LNCAP (cell line): ENCODE data around the gene PRKD2.

Experiments used
- TF ChIP-seq, protein P1 (sequence below): fragments of 450-650 bp; IDR thresholded peaks from 2 replicates; pipeline ENCODE4 v1.5.1; 2017; ENCODE audit warnings: mild to moderate bottlenecking

The PRKD2 gene

DNA sequence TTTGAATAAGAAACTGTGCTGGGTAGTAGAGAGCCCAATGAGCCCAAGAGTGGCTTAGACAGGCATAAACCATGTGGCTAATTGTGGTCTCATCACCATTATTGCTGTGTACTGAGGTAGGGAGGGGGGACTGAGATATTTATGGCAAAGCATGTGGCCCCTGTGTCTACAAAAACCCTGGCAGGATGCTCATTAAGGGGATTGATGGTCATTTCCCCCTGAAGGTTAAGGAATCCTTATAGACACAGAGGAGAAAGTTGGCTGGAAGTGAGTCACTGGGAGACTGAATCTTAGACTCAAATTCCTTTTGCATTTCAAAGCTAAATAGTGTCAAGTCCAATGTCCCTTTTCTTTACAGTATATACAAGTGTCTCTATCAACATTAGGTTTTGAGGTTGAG is 46.1 kb downstream of the PRKD2 start:
- TF ChIP-seq, protein P1, sequence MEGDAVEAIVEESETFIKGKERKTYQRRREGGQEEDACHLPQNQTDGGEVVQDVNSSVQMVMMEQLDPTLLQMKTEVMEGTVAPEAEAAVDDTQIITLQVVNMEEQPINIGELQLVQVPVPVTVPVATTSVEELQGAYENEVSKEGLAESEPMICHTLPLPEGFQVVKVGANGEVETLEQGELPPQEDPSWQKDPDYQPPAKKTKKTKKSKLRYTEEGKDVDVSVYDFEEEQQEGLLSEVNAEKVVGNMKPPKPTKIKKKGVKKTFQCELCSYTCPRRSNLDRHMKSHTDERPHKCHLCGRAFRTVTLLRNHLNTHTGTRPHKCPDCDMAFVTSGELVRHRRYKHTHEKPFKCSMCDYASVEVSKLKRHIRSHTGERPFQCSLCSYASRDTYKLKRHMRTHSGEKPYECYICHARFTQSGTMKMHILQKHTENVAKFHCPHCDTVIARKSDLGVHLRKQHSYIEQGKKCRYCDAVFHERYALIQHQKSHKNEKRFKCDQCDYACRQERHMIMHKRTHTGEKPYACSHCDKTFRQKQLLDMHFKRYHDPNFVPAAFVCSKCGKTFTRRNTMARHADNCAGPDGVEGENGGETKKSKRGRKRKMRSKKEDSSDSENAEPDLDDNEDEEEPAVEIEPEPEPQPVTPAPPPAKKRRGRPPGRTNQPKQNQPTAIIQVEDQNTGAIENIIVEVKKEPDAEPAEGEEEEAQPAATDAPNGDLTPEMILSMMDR: no peak

DNA sequence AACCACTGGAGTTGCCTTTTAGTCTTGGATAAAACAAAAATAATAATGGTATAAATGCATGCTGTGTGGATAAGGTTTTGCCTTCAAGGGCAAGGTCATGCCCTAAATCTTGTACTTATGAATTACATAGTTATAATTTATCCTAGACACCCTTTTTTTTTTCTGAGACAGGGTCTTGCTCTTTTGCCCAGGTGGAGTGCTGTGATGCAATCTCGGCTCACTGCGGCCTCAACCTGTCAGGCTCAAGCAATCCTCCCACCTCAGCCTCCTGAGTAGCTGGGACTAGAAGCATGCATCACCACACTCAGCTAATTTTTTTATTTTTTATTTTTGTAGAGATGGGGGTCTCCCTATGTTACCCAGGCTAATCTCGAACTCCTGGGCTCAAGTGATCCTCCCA is 48.3 kb downstream of the PRKD2 start:
- TF ChIP-seq, protein P1: no peak

DNA sequence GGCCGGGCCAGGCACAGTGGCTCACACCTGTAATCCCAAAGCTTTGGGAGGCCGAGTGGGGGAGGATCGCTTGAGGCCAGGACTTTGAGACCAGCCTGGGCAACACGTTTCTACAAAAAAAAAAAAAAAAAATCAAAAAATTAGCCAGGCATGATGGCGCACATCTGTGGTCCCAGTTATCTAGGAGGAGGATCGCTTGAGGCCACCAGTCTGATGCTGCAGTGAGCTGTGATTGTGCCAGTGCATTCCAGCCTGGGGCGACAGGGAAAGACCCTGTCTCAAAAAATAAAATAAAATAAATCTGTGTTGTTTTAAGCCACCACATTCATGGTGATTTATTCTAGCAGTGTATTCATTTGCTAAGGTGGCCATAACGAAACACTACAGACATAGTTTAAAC is 51.8 kb downstream of the PRKD2 start:
- TF ChIP-seq, protein P1: no peak

DNA sequence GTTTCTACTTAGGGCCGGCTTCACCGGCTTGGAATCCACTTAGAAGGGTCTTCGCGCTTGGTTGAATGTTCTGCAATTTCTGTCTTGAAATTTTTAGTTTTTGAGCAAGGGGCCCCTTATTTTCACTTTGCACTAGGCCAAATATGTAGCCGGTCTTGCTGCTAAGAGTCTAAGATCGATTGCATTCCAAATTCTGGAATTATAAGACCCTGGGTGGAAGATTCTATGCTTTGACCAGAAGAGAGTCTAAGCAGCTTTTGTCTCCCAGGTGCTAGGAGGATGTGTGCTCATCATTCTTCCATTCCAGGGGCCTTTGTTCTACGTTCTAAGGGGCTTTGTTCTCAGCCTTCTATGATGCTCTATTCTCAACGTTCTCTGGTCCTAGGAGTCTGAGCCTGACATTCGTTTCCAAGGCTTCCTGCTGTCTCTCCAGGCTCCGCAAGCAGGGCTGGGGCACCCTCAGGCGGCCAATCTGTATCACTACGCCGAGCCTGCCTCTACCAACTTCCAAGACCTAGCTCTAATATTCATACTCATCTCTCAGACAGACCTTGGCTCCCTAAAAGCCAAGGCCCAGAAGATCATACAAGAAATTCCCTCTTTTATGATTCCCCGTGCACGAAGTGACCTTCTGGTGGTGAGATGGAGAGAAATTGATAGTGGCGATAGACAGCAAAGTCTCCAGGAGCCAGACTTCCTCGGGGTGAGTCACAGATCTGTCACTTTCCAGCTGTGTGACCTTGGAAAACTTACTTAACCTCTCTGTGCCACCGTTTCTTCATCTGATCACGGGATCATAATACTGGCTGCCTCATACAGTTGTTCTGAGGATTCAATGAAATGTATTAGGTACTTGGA is 55.0 kb downstream of the PRKD2 start:
- TF ChIP-seq, protein P1: peak; percentile 63

DNA sequence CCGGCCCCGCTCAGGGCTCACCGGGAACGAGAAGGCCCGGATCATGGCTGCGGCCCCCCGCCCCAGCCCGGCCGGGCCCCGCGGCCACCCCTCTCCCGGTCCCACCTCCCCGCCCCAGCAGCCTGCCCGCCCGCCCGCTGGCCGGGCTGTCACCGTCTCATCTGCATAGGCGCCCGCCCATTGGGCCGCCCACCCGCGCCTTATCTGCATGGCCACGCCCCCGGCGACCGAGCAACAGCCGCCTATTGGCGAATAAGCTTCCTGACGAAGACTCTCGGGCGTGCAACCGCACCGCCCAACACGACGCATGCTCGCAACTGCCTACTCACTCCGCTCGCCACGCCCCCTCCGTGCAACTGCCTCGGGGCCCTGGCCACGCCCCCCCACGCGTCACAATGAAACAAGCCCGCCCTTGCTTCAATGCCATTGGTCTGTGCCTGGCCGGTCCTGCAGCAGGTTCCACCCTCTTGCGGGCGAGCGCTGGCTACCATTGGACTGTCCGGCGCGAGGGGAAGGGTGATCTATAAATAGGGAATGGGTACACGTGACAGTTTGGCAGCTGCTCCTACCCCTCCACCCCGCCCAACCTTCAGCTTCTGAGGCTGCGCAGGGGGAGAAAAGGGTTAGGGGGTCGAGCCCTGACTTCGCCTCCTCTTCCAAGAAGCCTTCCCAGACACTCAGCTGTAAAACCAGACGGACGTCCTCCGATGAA is 55.7 kb downstream of the PRKD2 start, which contains the start of gene DACT3:
Gene DACT3, minus strand, starts transcription at position 163 of the 712 bp plus-strand sequence. Its CDS starts 118 bp downstream, at position 45.
- TF ChIP-seq, protein P1: no peak

DNA sequence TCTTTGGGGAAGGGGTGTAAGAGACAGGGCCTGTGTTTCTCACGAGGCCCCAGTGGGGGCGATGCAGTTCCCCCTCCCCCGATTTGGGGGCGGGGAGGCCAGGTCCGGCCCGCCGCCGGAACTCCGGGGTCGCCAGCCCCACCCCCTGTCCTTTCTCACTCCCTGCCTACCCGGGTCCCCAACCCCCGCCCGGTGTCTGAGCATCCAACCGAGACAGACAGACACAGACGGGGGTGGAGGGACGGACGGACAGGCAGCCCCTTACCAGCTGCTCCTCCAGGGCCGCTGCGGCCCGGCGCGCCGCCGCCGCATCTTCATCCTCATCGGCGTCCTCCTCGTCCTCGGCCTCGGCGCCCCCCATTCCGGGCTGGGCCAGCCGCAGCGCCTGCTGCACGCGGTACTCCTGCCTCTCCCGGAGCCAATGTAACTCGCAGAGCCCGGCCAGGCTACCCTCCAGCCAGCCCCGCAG is 56.3 kb downstream of the PRKD2 start:
- TF ChIP-seq, protein P1: no peak

DNA sequence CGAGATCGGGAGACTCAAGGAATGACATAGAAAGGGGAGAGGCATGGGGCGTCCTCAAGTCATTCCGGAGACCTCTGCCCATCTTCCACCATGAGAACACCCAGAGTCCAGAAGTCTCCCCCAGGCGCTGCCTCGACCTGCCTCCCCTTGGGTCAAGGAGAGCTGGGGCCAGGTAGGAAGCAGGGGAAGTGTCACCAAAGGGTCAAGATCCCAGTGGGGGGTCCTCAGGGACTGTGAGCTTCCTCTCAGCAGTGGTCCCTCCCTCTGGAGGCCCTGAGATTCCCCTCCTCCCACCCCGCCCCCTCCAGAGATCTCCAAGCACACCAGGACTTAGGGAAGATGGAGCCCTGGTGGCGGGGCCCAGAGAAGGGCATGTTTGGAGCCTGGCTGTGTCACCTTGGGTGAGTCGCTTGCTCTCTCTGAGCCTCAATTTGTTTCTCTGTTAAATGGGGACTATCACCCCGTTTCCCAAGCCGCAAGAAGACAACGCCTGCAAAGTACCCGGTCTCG is 56.9 kb downstream of the PRKD2 start:
- TF ChIP-seq, protein P1: no peak
